Upper lobe of right lung (tissue), 1 donor: ENCODE data around the gene HAUS5. TPM values are rescaled to one million over a fixed set of nuclear protein-coding genes. Genes with fewer than 3 reads are reported as not detected.
"Not testable (repeated sequence)": the region's sequence is repeated elsewhere in the genome, so short reads cannot be mapped to it uniquely, and the experiment has no call there.

Experiments used
- ATAC-seq: fragments of 200-7000 bp; cut with Tn5 transposase; one replicate; pipeline ENCODE4 v1.9.1; 2020; ENCODE audit warnings: mild to moderate bottlenecking, moderate library complexity
- DNase-seq: peaks from one replicate; pipeline ENCODE4 v3.0.0-alpha.2; 2020
- H3K27ac ChIP-seq: fragments of 200-600 bp; one replicate; pipeline ENCODE4 v1.8.0; 2022
- H3K27me3 ChIP-seq: fragments of 200-600 bp; one replicate; pipeline ENCODE4 v1.8.0; 2022; ENCODE audit warnings: mild to moderate bottlenecking
- H3K36me3 ChIP-seq: fragments of 200-600 bp; one replicate; pipeline ENCODE4 v1.8.0; 2022
- H3K4me1 ChIP-seq: fragments of 200-600 bp; one replicate; pipeline ENCODE4 v1.8.0; 2022
- H3K4me3 ChIP-seq: fragments of 200-600 bp; one replicate; pipeline ENCODE4 v1.8.0; 2022; ENCODE audit warnings: mild to moderate bottlenecking
- H3K9me3 ChIP-seq: fragments of 200-600 bp; one replicate; pipeline ENCODE4 v1.8.0; 2022
- CTCF ChIP-seq: fragments of 200-600 bp; IDR thresholded peaks from one replicate; pipeline ENCODE4 v1.8.0; 2022; ENCODE audit warnings: antibody characterized with exemption
- intact Hi-C: fragments of 100-400 bp; cut with DNase I; formaldehyde crosslinking; loops from one replicate; pipeline ENCODE4 v1.11.0; 2022
- total RNA-seq: library from RNA; stranded (reverse); fragmentation: NEBNext Ultra II Directional; extraction: Animal tissue kit (Norgen Biotek cat#: 25700); gene quantifications from one replicate; pipeline ENCODE4 v1.2.1, GENCODE V29; 2021
- donor health status: DM: no; HTN: yes; CAD: no; lungs with severe emphysema.

The HAUS5 gene
- total RNA-seq, 1 donor from 2014 or later, result 8.9 TPM

GRCh38 chr19:35644987-35645679 lies 32.6 kb downstream of the HAUS5 start:
- DNase-seq (peak; percentile 91), ATAC-seq (peak; percentile 27)
- TF ChIP-seq CTCF, result no peak
- Histone ChIP-seq H3K27ac (peak overlapping the region; percentile 73), H3K27me3 (no peaks in the 10 kb centered on the region), H3K4me3 (peak overlapping the region; percentile 79), H3K9me3 (no peaks in the 10 kb centered on the region), H3K36me3 (peaks cover 4% of the 10 kb centered on the region), H3K4me1 (peaks cover 17% of the 10 kb centered on the region)
- intact Hi-C loops, result no loop called here

GRCh38 chr19:35645680-35646511 lies 33.4 kb downstream of the HAUS5 start:
- DNase-seq (no peak), ATAC-seq (no peak)
- H3K36me3 ChIP-seq, result peaks cover 5% of the 10 kb centered on the region
- H3K9me3 ChIP-seq, result no peaks in the 10 kb centered on the region
- H3K4me3 ChIP-seq, result no peak overlapping the region
- no peak overlapping the region for H3K27ac ChIP-seq
- TF ChIP-seq CTCF, result no peak
- H3K4me1 ChIP-seq, result peaks cover 17% of the 10 kb centered on the region
- no peaks in the 10 kb centered on the region for H3K27me3 ChIP-seq
- intact Hi-C loops, result no loop called here

GRCh38 chr19:35648017-35648961 lies 35.8 kb downstream of the HAUS5 start, which contains the start of gene COX6B1:
COX6B1 (plus strand) TSS chr19:35648323; CDS start chr19:35651244, 2,921 bp downstream.
- intact Hi-C loops, result no loop called here
- Histone ChIP-seq H3K4me1 (peaks cover 17% of the 10 kb centered on the region), H3K4me3 (peak within 1 kb of the TSS; percentile 91), H3K9me3 (no peaks in the 10 kb centered on the region), H3K27ac (peak within 1 kb of the TSS; percentile 90), H3K36me3 (peaks cover 27% of the 10 kb centered on the region), H3K27me3 (no peaks in the 10 kb centered on the region)
- ATAC-seq, result peak; percentile 85
- TF ChIP-seq CTCF, result no peak
- peak; percentile 92 for DNase-seq

- Histone ChIP-seq H3K36me3 (peaks cover 49% of the 10 kb centered on the region), H3K4me3 (no peak overlapping the region), H3K9me3 (no peaks in the 10 kb centered on the region), H3K27ac (no peak overlapping the region), H3K4me1 (peaks cover 11% of the 10 kb centered on the region), H3K27me3 (no peaks in the 10 kb centered on the region)
- DNase-seq (no peak), ATAC-seq (no peak)
- intact Hi-C loops, result no loop called here
- no peak for TF ChIP-seq CTCF
These were observed 38.0 kb downstream of the HAUS5 start for GRCh38 chr19:35650581-35650980.

- DNase-seq, intact Hi-C loops, H3K4me1 ChIP-seq: not testable (repeated sequence)
These were observed 42.3 kb downstream of the HAUS5 start for GRCh38 chr19:35654828-35655227.

More at GRCh38 chr19:35654828-35655227, 42.3 kb downstream of the HAUS5 start:
- ATAC-seq, H3K27ac ChIP-seq, H3K27me3 ChIP-seq, H3K4me3 ChIP-seq, H3K9me3 ChIP-seq: not testable (repeated sequence)
- H3K36me3 ChIP-seq, result peaks cover 90% of the 10 kb centered on the region
